Omental fat pad (tissue), 4 donors: Measurements from ENCODE around the gene NAT14. TPM values are rescaled to one million over a fixed set of nuclear protein-coding genes. Genes with fewer than 3 reads are reported as not detected.

Source experiments
- ATAC-seq: fragments of 150-250 bp; one replicate; pipeline ENCODE4 v1.9.1; 2016; ENCODE audit warnings: mild to moderate bottlenecking, moderate library complexity; ENCODE audit not compliant: low FRiP score
- DNase-seq: peaks from one replicate; pipeline ENCODE4 v3.0.0-alpha.2; 2019; ENCODE audit warnings: low spot score
- total RNA-seq, 4 donors: library from RNA; depleted of rRNA; stranded (reverse); fragments of >200 nt; gene quantifications; one replicate each; pipeline ENCODE4 v1.1.0, GENCODE V29; 2016
- TF ChIP-seq, protein P1 (sequence below), 3 donors: fragments of 450-650 bp; IDR thresholded peaks; one replicate each; pipeline ENCODE4 v1.5.1; 2016 to 2017; ENCODE audit warnings: antibody characterized with exemption in 3 of 3, mild to moderate bottlenecking in 3 of 3, moderate library complexity in 2 of 3

Gene NAT14
- total RNA-seq, 4 donors from 2014 or later, result 2.3 to 4.6 (median 2.6) TPM

DNA sequence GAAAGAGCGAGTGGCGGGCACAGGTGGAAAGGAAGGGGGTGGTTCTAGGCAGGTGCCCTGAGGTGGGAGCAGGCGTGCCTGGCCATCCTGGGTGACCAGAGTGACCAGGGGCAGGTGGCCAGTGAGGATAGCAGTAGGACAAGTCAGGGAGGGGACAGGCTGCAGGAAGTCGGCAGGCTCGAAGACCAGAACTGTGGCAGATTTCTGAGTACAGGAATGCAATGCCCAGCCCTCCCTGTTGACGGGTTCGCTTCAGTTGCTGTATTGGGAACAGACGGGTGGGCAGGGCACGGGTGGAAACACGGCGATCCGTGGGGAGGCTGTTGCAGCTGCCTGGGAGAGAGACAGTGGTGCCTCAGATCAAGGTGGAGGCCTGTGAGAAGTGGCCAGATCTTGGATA, 6.6 kb upstream of the NAT14 start:
- ATAC-seq (no peak), DNase-seq (no peak)
- TF ChIP-seq, protein P1, sequence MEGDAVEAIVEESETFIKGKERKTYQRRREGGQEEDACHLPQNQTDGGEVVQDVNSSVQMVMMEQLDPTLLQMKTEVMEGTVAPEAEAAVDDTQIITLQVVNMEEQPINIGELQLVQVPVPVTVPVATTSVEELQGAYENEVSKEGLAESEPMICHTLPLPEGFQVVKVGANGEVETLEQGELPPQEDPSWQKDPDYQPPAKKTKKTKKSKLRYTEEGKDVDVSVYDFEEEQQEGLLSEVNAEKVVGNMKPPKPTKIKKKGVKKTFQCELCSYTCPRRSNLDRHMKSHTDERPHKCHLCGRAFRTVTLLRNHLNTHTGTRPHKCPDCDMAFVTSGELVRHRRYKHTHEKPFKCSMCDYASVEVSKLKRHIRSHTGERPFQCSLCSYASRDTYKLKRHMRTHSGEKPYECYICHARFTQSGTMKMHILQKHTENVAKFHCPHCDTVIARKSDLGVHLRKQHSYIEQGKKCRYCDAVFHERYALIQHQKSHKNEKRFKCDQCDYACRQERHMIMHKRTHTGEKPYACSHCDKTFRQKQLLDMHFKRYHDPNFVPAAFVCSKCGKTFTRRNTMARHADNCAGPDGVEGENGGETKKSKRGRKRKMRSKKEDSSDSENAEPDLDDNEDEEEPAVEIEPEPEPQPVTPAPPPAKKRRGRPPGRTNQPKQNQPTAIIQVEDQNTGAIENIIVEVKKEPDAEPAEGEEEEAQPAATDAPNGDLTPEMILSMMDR (IDR thresholded peaks at IDR 0.05), result no peak

DNA sequence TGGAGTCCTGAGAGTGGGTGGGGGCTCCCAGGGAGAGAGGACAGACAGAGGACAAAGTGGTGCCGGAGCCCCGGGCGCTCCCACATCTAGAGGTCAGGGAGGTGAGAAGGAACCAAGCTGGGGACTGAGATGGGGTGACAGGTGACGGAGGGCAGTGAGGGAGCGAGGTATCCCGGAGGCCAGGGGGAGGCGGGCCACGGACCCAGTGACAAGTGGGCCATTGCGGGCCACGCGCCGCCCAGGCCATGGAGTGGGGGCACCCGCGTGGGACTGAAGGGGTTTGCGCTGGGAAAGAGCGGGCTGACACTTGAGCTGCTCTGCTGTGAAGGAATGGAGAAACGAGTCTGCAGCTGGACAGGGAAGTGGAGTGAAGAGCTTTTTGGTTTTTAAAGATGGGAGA, 5.9 kb upstream of the NAT14 start:
- TF ChIP-seq, protein P1 (IDR thresholded peaks at IDR 0.05), result no peak
- ATAC-seq (no peak), DNase-seq (no peak)

DNA sequence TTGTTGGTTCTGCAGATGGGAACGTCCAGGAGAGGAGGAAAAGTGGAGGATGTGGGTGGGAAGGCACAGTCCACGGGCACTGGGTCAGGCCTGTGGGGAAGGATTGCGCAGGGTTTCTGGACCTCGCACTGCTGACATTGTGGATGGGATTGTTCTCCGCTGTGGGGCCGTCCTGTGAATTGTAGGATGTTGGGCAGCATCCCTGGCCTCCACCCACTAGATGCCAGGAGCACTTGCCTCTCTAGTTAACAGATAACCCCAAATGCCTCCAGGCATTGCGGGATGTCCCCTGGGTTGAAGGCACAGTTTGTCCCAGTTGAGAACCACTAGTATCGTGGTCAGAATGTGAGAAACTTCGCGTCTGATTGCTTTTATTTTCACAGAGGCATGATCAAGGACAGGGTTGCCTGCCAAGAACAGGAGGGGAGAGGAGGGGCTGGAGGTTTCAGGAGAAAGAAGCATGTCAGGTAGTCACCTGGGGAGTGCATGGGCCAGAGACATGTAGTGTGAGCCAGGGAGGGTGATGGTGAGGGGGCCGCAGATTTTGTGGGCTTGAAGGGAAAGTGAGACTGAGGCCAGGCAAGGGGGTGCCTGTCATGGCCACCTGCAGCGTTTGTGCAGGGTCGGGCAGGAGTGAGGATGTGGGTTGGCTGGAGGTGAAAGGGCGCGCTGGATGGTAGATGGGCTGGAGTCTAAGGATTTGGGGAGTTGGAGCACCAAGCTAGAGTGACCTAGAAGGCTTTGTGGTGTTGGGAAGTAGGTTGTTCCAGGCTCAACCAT, 5.3 kb upstream of the NAT14 start:
- ATAC-seq (no peak), DNase-seq (no peak)
- TF ChIP-seq, protein P1 (IDR thresholded peaks at IDR 0.05), result no peak

DNA sequence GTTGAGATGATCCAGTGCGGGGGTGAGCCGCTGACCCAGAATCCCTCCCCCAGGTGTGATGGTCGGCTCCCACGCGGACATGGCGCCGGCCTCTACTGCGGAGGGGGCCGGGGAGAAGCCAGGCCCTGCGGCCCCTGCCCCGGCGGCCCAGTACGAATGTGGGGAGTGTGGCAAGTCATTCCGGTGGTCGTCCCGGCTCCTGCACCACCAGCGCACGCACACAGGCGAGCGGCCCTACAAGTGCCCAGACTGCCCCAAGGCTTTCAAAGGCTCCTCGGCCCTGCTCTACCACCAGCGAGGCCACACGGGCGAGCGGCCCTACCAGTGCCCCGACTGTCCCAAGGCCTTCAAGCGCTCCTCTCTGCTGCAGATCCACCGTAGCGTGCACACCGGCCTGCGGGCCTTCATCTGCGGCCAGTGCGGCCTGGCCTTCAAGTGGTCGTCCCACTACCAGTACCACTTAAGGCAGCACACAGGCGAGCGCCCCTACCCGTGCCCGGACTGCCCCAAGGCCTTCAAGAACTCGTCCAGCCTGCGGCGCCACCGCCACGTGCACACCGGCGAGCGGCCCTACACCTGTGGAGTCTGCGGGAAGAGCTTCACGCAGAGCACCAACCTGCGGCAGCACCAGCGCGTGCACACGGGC, 3.7 kb upstream of the NAT14 start:
- no peak for DNase-seq
- TF ChIP-seq, protein P1 (IDR thresholded peaks at IDR 0.05), result no peak
- ATAC-seq, result no peak

DNA sequence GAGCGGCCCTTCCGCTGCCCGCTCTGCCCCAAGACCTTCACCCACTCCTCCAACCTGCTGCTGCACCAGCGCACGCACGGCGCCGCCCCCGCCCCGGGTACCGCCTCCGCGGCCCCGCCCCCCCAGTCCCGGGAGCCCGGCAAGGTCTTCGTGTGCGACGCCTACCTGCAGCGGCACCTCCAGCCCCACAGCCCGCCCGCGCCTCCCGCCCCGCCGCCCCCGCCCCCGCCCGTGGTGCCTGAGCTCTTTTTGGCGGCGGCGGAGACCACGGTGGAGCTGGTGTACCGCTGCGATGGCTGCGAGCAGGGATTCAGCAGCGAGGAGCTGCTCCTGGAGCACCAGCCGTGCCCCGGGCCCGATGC, 3.2 kb upstream of the NAT14 start:
- no peak for ATAC-seq
- TF ChIP-seq, protein P1 (IDR thresholded peaks at IDR 0.05), result no peak

DNA sequence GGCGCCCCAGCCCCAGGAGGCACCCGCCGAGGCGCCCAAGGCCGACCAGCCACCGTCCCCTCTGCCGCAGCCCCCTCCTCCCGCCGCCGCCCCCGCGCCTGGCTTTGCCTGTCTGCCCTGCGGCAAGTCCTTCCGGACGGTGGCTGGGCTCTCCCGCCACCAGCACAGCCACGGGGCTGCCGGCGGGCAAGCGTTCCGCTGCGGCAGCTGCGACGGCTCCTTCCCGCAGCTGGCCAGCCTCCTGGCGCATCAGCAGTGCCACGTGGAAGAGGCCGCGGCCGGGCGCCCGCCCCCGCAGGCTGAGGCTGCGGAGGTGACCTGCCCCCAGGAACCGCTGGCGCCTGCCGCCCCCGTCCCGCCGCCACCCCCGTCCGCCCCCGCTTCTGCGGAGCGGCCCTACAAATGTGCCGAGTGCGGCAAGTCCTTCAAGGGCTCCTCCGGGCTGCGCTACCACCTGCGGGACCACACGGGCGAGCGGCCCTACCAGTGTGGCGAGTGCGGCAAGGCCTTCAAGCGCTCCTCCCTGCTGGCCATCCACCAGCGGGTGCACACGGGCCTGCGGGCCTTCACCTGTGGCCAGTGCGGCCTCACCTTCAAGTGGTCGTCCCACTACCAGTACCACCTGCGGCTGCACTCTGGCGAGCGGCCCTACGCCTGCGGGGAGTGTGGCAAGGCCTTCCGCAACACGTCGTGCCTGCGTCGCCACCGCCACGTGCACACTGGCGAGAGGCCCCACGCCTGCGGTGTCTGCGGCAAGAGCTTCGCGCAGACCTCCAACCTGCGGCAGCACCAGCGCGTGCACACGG, 2.6 kb upstream of the NAT14 start:
- no peak for ATAC-seq
- no peak for DNase-seq
- TF ChIP-seq, protein P1 (IDR thresholded peaks at IDR 0.05), result no peak

More for the DNA sequence above, 3.2 kb upstream of the NAT14 start:
- DNase-seq, result no peak
